Skin of body (tissue), 2 donors: Measurements from ENCODE around the gene THSD4. TPM values are rescaled to one million over a fixed set of nuclear protein-coding genes. Genes with fewer than 3 reads are reported as not detected.

ENCODE experiments used
- DNase-seq: peaks from one replicate; lab custom pipeline; 2025; lab: John Stamatoyannopoulos, UW
- total RNA-seq: library from RNA; depleted of rRNA; stranded (reverse); fragments of >200 nt; gene quantifications from one replicate; pipeline ENCODE4 v1.2.3, GENCODE V29; 2014

The THSD4 gene
- total RNA-seq: 24.3 TPM

GRCh38 chr15:71114887-71115566 lies at the start of gene THSD4:
TSS of gene THSD4 (plus strand) at chr15:71115471.
- DNase-seq: peak; percentile 45

DNA sequence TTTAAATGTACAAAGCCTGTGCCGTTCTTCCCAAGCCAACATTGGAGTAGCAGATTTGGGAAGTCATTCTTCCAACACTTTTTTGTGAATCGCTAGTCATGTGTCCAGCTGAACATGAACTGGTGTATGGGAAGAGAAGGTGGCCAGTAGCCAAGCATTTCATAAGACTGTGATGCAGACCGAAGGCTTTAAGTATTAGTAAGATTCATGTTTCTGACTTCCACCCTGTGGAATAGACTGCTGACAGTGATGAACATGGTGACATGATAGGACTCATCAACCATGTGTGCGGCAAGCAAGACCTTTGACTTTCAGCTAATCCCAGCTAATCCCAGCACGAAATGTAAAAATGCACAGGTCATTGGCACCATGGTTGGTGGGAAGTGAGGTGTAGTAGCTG lies 48.3 kb upstream of the THSD4 start:
- DNase-seq: no peak

DNA sequence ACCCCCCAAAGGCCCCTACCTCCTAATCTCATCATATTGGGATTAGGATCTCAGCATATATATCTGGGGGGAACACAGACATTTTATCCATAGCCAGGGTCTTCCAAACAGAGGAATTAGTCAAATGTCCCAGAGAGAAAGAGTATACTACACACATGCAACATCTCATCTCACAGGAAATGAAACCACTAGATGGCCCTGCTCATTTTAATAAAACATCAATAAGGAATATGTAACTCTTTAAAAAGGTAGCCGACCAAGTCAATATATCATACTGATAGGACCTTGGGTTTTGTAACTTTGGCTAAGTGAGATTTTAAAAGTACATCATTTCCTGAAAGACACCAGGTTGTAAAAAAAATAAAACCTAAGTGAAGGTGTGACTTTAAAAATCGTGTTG lies 45.6 kb upstream of the THSD4 start:
- DNase-seq: no peak

DNA sequence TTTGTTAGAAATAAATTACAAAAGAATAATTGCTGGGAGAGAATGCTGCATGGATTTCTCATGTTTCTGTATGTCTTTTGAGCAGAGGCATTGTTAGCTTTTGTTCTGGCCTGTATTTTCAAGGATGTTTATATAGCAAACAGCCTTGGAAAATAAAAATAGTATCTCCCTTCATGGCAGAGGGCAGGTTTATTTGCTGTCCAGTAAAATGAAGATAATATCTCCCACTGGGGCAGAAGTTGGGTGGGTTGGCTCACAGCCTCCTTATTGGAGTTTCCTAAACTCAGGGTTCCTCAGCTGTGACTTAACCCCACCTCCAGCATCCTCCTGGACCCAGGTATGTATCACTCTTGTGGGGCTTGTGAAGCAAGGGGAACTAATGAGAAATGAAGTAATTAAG lies 43.7 kb upstream of the THSD4 start:
- DNase-seq: no peak

DNA sequence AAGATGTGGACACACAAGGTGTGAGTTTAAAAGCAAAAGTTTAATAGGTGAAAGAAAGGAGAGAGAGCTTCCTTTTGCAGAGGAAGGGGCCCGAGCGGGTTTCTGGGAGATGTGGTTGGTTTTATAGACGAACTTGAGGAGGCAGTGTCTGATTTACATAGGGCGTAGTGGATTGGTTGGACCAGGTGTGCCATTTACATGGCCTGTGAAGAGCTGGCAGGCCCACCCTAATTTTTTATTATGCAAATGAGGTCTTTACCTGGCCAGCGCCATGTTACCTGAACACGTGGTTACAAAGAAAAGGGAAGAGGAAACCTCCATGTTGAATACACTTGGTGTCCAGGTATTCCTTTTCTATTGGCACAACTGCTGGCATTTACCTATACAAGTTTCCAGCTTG lies 42.8 kb upstream of the THSD4 start:
- DNase-seq: no peak

DNA sequence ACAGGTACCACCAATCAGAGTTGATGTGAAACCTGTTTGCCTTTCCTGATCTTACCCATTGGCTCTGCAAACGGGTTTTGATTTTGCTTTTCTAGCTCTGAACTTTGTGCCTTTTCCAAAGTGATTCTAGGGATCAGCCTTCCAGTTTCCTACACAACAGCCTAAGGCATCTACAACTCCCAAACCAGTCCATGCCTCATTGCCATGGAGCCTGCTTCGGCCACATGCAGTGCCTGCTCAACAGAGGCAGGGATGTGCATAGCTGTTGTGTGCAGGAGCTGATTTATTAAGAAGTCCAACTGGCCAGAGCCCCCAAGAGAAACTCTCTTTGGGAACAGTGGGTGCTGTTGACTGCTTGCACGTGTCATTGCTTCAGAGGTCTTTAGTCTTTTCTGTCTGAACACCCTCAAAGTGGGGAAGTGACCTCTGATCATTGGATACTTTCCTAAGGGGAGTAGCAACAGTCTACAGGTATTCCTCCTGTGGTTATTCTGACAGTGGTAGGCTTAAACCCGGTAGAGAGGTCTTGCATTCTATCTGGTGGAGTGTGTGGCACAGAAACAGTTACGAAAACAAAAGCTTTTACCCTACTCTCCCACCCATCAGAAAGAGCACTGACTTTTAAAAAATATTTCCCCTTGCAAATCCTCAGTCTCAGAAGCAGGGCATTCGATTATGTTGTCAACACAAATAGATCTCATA lies 36.6 kb upstream of the THSD4 start:
- no peak for DNase-seq

GRCh38 chr15:71079208-71080044 lies 35.8 kb upstream of the THSD4 start:
- DNase-seq: no peak

DNA sequence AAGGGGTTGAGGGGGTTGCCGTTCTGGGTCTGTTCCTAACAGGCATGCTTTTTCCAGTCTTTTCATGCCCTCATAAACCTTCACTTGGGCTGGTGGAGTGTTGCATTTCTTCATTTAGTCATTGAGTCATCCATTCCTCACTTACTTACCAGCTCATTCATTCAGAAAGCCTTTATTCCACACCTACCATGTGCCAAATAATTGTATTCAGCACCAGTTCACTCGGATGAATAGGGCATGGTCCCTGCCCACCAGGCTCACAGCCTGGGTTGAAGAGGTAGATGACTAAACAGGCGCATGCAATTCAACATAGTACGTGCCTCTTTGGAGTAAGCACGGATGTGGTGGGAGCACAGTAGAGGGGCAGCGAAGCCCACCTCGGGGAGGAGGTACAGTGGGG lies 35.1 kb upstream of the THSD4 start:
- DNase-seq: no peak

DNA sequence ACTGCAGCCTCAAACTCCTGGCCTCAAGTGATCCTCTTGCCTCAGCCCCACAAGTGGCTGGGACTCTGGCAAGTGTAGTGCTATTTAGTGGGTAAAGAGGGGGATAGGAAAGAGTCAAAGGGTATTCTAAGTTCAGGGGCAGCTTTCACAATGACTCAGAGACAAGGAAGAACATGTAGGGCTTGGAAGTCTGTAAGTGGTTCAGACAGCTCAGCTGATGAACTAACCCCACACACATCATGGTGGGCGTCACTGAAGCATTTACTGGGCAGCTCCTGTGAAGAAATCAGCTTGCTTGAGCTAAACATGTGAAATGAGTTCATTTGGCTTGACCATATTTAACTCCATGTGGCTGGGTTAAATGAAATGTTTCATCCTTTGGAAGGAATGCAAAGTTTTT lies 34.6 kb upstream of the THSD4 start:
- no peak for DNase-seq

DNA sequence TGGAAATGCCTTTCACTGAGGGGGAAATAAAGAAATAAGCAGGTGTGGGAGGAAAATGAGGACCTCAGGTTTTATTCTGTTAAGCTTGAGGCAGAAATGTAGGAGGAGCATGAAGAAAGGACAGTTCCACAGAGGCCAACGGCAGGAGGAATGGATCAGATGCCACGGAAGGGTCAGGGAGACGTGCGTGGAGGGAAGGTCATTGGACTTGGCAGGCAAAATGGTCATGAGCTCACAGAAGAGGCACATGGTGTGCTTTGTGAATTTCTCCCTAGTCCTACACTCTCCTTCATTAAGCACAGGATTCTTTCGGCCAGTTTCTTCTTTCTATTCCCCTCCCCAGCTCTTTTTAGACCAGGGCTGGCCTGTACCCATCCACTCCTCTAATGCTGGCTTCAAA lies 32.5 kb upstream of the THSD4 start:
- DNase-seq: no peak

GRCh38 chr15:71083349-71083748 lies 31.9 kb upstream of the THSD4 start:
- DNase-seq: no peak

DNA sequence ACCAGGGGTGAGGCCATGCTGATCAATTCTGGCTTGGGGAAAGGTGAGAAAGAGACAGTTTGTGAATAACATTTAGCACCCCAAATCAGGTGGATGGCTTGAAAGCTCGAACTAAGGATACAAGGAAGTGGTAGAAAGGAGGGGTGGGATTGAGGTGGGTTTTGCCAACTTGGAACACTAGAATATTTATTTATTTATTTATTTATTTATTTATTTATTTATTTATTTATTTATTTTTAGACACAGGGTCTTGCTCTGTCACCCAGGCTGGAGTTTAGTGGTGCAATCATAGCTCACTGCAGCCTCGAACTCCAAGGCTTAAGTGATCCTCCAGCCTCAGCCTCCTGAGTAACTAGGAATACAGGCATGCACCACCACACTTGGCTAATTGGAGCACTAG lies 31.0 kb upstream of the THSD4 start:
- DNase-seq: no peak

GRCh38 chr15:71085809-71086208 lies 29.5 kb upstream of the THSD4 start:
- DNase-seq: no peak

DNA sequence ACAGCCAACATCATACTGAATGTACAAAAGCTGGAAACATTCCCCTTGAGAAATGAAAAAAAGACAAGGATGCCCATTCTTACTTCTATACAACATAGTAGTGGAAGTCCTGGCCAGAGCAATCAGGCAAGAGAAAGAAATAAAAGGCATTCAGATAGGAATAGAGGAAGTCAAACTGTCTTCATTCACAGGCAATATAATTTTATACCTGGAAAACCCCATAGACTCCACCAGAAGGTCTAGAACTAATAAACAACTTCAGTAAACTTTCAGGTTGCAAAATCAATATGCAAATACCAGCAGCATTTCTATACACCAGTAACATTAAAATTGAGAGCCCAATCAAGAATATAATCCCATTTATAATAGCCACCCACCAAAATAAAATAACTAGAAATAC lies 27.1 kb upstream of the THSD4 start:
- no peak for DNase-seq

DNA sequence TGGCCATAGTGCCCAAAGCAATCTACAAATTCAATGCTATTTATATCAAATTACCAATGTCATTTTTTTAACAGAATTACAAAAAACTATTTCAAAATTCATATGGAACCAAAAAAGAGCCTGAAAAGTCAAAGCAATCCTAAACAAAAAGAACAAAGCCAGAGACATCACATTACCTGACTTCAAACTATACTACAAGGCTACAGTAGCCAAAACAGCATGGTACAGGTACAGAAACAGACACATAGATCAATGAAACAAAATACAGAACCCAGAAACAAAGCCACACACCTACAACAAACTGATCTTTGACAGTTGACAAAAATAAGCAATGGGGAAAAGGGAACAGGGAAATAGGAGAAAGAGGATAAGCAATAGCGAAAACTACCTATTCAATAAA lies 26.6 kb upstream of the THSD4 start:
- DNase-seq: no peak

GRCh38 chr15:71089801-71090200 lies 25.5 kb upstream of the THSD4 start:
- no peak for DNase-seq

- DNase-seq: no peak
These were observed 23.7 kb upstream of the THSD4 start for GRCh38 chr15:71091601-71092000.

- DNase-seq: no peak
These were observed 23.1 kb upstream of the THSD4 start for GRCh38 chr15:71092056-71092600.

- no peak for DNase-seq
These were observed 21.9 kb upstream of the THSD4 start for GRCh38 chr15:71093054-71094024.

GRCh38 chr15:71094137-71094536 lies 21.1 kb upstream of the THSD4 start:
- DNase-seq: no peak

- DNase-seq: no peak
These were observed 18.6 kb upstream of the THSD4 start for GRCh38 chr15:71096676-71097075.
